Neural progenitor cell (in vitro differentiated cells): ENCODE data around the gene MYO1E. TPM values are rescaled to one million over a fixed set of nuclear protein-coding genes. Genes with fewer than 3 reads are reported as not detected.

Source experiments
- DNase-seq: peaks from one replicate; pipeline ENCODE4 v3.0.0-alpha.2; 2016; ENCODE audit warnings: low spot score
- H2AFZ ChIP-seq: fragments of 200-600 bp; sonication (generic); replicated peaks from 2 replicates; pipeline ENCODE4 v1.6.1; 2016; ENCODE audit warnings: antibody characterized with exemption
- H3F3A ChIP-seq: fragments of 200-600 bp; sonication (generic); 2 replicates; pipeline ENCODE4 v1.6.1; 2016; ENCODE audit warnings: antibody characterized with exemption, low read depth
- H3K27ac ChIP-seq: fragments of 200-600 bp; sonication (generic); 2 replicates; pipeline ENCODE4 v1.5.1; 2016; ENCODE audit warnings: mild to moderate bottlenecking
- H3K27me3 ChIP-seq: fragments of 200-600 bp; sonication (generic); 2 replicates; pipeline ENCODE4 v1.6.1; 2016; ENCODE audit warnings: mild to moderate bottlenecking, moderate library complexity
- H3K36me3 ChIP-seq: fragments of 200-600 bp; sonication (generic); 2 replicates; pipeline ENCODE4 v1.5.1; 2016
- H3K4me1 ChIP-seq: fragments of 200-600 bp; sonication (generic); 2 replicates; pipeline ENCODE4 v1.6.1; 2016; ENCODE audit warnings: mixed run types
- H3K4me2 ChIP-seq: fragments of 200-600 bp; sonication (generic); 2 replicates; pipeline ENCODE4 v1.6.1; 2016
- H3K4me3 ChIP-seq: fragments of 200-600 bp; sonication (generic); 2 replicates; pipeline ENCODE4 v1.5.1; 2016
- H3K79me2 ChIP-seq: fragments of 200-600 bp; sonication (generic); 2 replicates; pipeline ENCODE4 v1.6.1; 2016; ENCODE audit warnings: low read depth
- H3K9ac ChIP-seq: fragments of 200-600 bp; sonication (generic); 2 replicates; pipeline ENCODE4 v1.6.1; 2016
- H3K9me3 ChIP-seq: fragments of 200-600 bp; sonication (generic); 2 replicates; pipeline ENCODE4 v1.5.1; 2016; ENCODE audit warnings: low read depth
- H4K20me1 ChIP-seq: fragments of 200-600 bp; sonication (generic); 2 replicates; pipeline ENCODE4 v1.6.1; 2016; ENCODE audit warnings: low read depth
- H3K27ac Mint-ChIP-seq: 3 replicates; pipeline ENCODE4 v1.8.0; 2021; ENCODE audit warnings: mixed read lengths
- H3K27me3 Mint-ChIP-seq: 2 replicates; pipeline ENCODE4 v1.8.0; 2022; ENCODE audit warnings: low read depth, mild to moderate bottlenecking, inconsistent platforms, moderate library complexity, mixed read lengths; ENCODE audit not compliant: insufficient read depth
- H3K36me3 Mint-ChIP-seq: 3 replicates; pipeline ENCODE4 v1.8.0; 2021; ENCODE audit warnings: mixed read lengths
- H3K4me1 Mint-ChIP-seq: 3 replicates; pipeline ENCODE4 v1.8.0; 2021; ENCODE audit warnings: mixed read lengths
- H3K4me3 Mint-ChIP-seq: 3 replicates; pipeline ENCODE4 v1.8.0; 2021; ENCODE audit warnings: mild to moderate bottlenecking, moderate library complexity, mixed read lengths
- H3K9me3 Mint-ChIP-seq: 3 replicates; pipeline ENCODE4 v1.8.0; 2020; ENCODE audit warnings: mixed read lengths
- CTCF ChIP-seq: fragments of 200-600 bp; sonication (generic); IDR thresholded peaks from 2 replicates; pipeline ENCODE4 v1.5.1; 2017; ENCODE audit warnings: antibody characterized with exemption, mild to moderate bottlenecking
- EZH2 ChIP-seq: fragments of 200-600 bp; sonication (generic); IDR thresholded peaks from 2 replicates; pipeline ENCODE4 v1.6.1; 2017; ENCODE audit warnings: antibody characterized with exemption, mild to moderate bottlenecking, moderate library complexity
- EZH2phosphoT487 ChIP-seq: fragments of 200-600 bp; sonication (generic); IDR thresholded peaks from 2 replicates; pipeline ENCODE4 v1.6.1; 2017; ENCODE audit warnings: antibody characterized with exemption
- total RNA-seq: library from RNA; depleted of rRNA; stranded (reverse); fragments of >200 nt; gene quantifications from 2 replicates; pipeline ENCODE4 v1.2.3, GENCODE V29; 2015; ENCODE audit warnings: low replicate concordance

MYO1E gene
- 39.9 and 49.7 TPM in 2 replicates for total RNA-seq

- peak within 1 kb of the TSS; percentile 36 for H3K9ac ChIP-seq
- H3K4me1 ChIP-seq: peaks cover 6% of the 10 kb centered on the region
- H3F3A ChIP-seq: peaks cover 6% of the 10 kb centered on the region
- H3K27me3 Mint-ChIP-seq: peaks cover 19% of the 10 kb centered on the region
- H3K27ac Mint-ChIP-seq: peak within 1 kb of the TSS; percentile 99
- no peaks in the 10 kb centered on the region for H3K36me3 Mint-ChIP-seq
- peak within 1 kb of the TSS; percentile 89 for H3K4me2 ChIP-seq
- H3K4me3 Mint-ChIP-seq: peak within 1 kb of the TSS; percentile 98
- peak within 1 kb of the TSS; percentile 31 for H2AFZ ChIP-seq
- peak within 1 kb of the TSS; percentile 47 for H3K27ac ChIP-seq
- peaks cover 15% of the 10 kb centered on the region for H3K27me3 ChIP-seq
- TF ChIP-seq EZH2: peak; percentile 27
- no peak for TF ChIP-seq CTCF
- TF ChIP-seq EZH2phosphoT487: no peak
- peak within 1 kb of the TSS; percentile 85 for H3K4me3 ChIP-seq
- H4K20me1 ChIP-seq: peaks cover 22% of the 10 kb centered on the region
- peaks cover 8% of the 10 kb centered on the region for H3K4me1 Mint-ChIP-seq
- DNase-seq: peak; percentile 96
- peaks cover 21% of the 10 kb centered on the region for H3K79me2 ChIP-seq
- H3K9me3 ChIP-seq: no peaks in the 10 kb centered on the region
- no peaks in the 10 kb centered on the region for H3K36me3 ChIP-seq
- peaks cover 2% of the 10 kb centered on the region for H3K9me3 Mint-ChIP-seq
These were observed at the start of gene MYO1E for GRCh38 chr15:59372352-59373211. Gene MYO1E (minus strand): TSS chr15:59372871. CDS start chr15:59372500, 371 bp downstream.

GRCh38 chr15:59420986-59421618 is 48.4 kb upstream of the MYO1E start:
- no peak overlapping the region for H3K4me2 ChIP-seq
- peaks cover 4% of the 10 kb centered on the region for H3K27me3 ChIP-seq
- no peak overlapping the region for H3K27ac Mint-ChIP-seq
- H3K27ac ChIP-seq: no peak overlapping the region
- DNase-seq: peak; percentile 76
- TF ChIP-seq EZH2 (no peak), EZH2phosphoT487 (no peak), CTCF (peak; percentile 43)
- H3K9ac ChIP-seq: no peak overlapping the region
- H3K4me1 ChIP-seq: no peaks in the 10 kb centered on the region
- H4K20me1 ChIP-seq: peaks cover 11% of the 10 kb centered on the region
- no peak overlapping the region for H2AFZ ChIP-seq
- no peaks in the 10 kb centered on the region for H3K36me3 ChIP-seq
- H3F3A ChIP-seq: no peaks in the 10 kb centered on the region
- no peaks in the 10 kb centered on the region for H3K36me3 Mint-ChIP-seq
- no peaks in the 10 kb centered on the region for H3K4me1 Mint-ChIP-seq
- H3K79me2 ChIP-seq: no peaks in the 10 kb centered on the region
- no peaks in the 10 kb centered on the region for H3K9me3 Mint-ChIP-seq
- H3K27me3 Mint-ChIP-seq: peaks cover 7% of the 10 kb centered on the region
- H3K4me3 ChIP-seq: no peak overlapping the region
- H3K9me3 ChIP-seq: no peaks in the 10 kb centered on the region
- no peak overlapping the region for H3K4me3 Mint-ChIP-seq

GRCh38 chr15:59420108-59420507 is 47.4 kb upstream of the MYO1E start:
- no peaks in the 10 kb centered on the region for H3K9me3 Mint-ChIP-seq
- TF ChIP-seq CTCF: no peak
- TF ChIP-seq EZH2: no peak
- no peak for TF ChIP-seq EZH2phosphoT487
- Histone ChIP-seq H3K4me1 (no peaks in the 10 kb centered on the region), H3K36me3 (no peaks in the 10 kb centered on the region), H3K9ac (no peak overlapping the region), H3K9me3 (no peaks in the 10 kb centered on the region), H2AFZ (no peak overlapping the region), H3K79me2 (no peaks in the 10 kb centered on the region), H3K4me3 (no peak overlapping the region), H3F3A (no peaks in the 10 kb centered on the region), H3K27ac (no peak overlapping the region), H3K27me3 (peaks cover 4% of the 10 kb centered on the region), H4K20me1 (peaks cover 11% of the 10 kb centered on the region), H3K4me2 (no peak overlapping the region)
- H3K4me1 Mint-ChIP-seq: no peaks in the 10 kb centered on the region
- no peaks in the 10 kb centered on the region for H3K36me3 Mint-ChIP-seq
- no peak overlapping the region for H3K27ac Mint-ChIP-seq
- H3K4me3 Mint-ChIP-seq: no peak overlapping the region
- DNase-seq: no peak
- H3K27me3 Mint-ChIP-seq: peaks cover 4% of the 10 kb centered on the region
